Endothelial cell of umbilical vein (primary cell): ENCODE results near the gene PPFIA1. TPM values are rescaled to one million over a fixed set of nuclear protein-coding genes. Genes with fewer than 3 reads are reported as not detected.

ENCODE experiments used
- BruUV-seq: library from RNA; stranded (reverse); fragments of 400-500 nt; replicated peaks from 2 replicates; lab custom pipeline; 2021; lab: Mats Ljungman, UMichigan
- CTCF ChIA-PET: fragments of 300-600, 350-600 bp; sonication (Branson Sonifier 250); formaldehyde crosslinking; loops from one replicate; lab custom pipeline; 2021; ENCODE audit warnings: antibody characterized with exemption, inconsistent platforms; lab: Charles Lee
- POLR2A ChIA-PET: fragments of 300-600, 350-600 bp; sonication (Branson Sonifier 250); formaldehyde crosslinking; loops from one replicate; lab custom pipeline; 2021; ENCODE audit warnings: antibody characterized with exemption, inconsistent platforms; lab: Charles Lee
- DNase-seq: peaks from one replicate; pipeline ENCODE4 v3.0.0-alpha.2; 2011; ENCODE audit warnings: low read depth, low spot score
- FAIRE-seq: peaks from 2 replicates; lab custom pipeline; 2011; peaks lifted over from hg19 to GRCh38; lab: Jason Lieb, UNC
- H2AFZ ChIP-seq: 2 replicates; pipeline ENCODE4 v1.6.0; 2012; ENCODE audit warnings: low read depth, low read length, control low read depth, inconsistent platforms
- H3K27ac ChIP-seq: 2 replicates; pipeline ENCODE4 v1.5.1; 2011; ENCODE audit warnings: low read depth, mild to moderate bottlenecking, control low read depth, low read length, moderate library complexity; ENCODE audit not compliant: insufficient read depth
- H3K27me3 ChIP-seq, 2 experiments: 2 replicates each; pipeline versions ENCODE4 v1.6.0 to v1.6.1; 2011; ENCODE audit warnings: low read length in 2 of 2, mixed read lengths in 1 of 2; ENCODE audit not compliant: control insufficient read depth in 2 of 2, insufficient read depth in 2 of 2
- H3K36me3 ChIP-seq, 2 experiments: 2 replicates in 1 of 2; 3 replicates in 1 of 2; pipeline ENCODE4 v1.5.1; 2011; ENCODE audit warnings: low read length in 2 of 2, mild to moderate bottlenecking in 1 of 2, moderate library complexity in 1 of 2; ENCODE audit not compliant: control insufficient read depth in 2 of 2, insufficient read depth in 2 of 2; ENCODE audit errors: extremely low read depth in 1 of 2
- H3K4me1 ChIP-seq: 3 replicates; pipeline ENCODE4 v1.5.1; 2011; ENCODE audit warnings: mild to moderate bottlenecking, low read length; ENCODE audit not compliant: control insufficient read depth, insufficient read depth; ENCODE audit errors: extremely low read depth
- H3K4me2 ChIP-seq: 2 replicates; pipeline ENCODE4 v1.6.1; 2011; ENCODE audit warnings: low read length, control low read depth, mixed read lengths; ENCODE audit not compliant: insufficient read depth
- H3K4me3 ChIP-seq, 3 experiments: fragments of 200-600 bp in 1 of 3; sonication (generic), shearing (Covaris generic) in 1 of 3; replicated peaks in 1 of 3; 2 replicates each; pipeline ENCODE4 v1.5.1; 2011 to 2016; ENCODE audit warnings: control low read depth in 3 of 3, low read length in 3 of 3, mild to moderate bottlenecking in 2 of 3, inconsistent platforms in 1 of 3, low read depth in 1 of 3, moderate library complexity in 1 of 3; ENCODE audit not compliant: insufficient read depth in 1 of 3
- H3K79me2 ChIP-seq: 2 replicates; pipeline ENCODE4 v1.6.0; 2012; ENCODE audit warnings: low read length, inconsistent platforms; ENCODE audit not compliant: control insufficient read depth, insufficient read depth
- H3K9ac ChIP-seq: replicated peaks from 2 replicates; pipeline ENCODE3; 2011; ENCODE audit warnings: low read length, control low read depth; ENCODE audit not compliant: insufficient read depth; ENCODE audit errors: extremely low read depth
- H3K9me1 ChIP-seq: replicated peaks from 3 replicates; pipeline ENCODE4 v1.6.0; 2011; ENCODE audit warnings: mild to moderate bottlenecking, low read length; ENCODE audit not compliant: control insufficient read depth, insufficient read depth; ENCODE audit errors: extremely low read depth
- H3K9me3 ChIP-seq: replicated peaks from 2 replicates; pipeline ENCODE4 v1.5.1; 2012; ENCODE audit warnings: low read length, inconsistent platforms; ENCODE audit not compliant: control insufficient read depth, insufficient read depth
- H4K20me1 ChIP-seq: replicated peaks from 2 replicates; pipeline ENCODE3; 2011; ENCODE audit warnings: mild to moderate bottlenecking, low read length; ENCODE audit not compliant: control insufficient read depth, insufficient read depth; ENCODE audit errors: extremely low read depth
- EZH2 ChIP-seq: IDR thresholded peaks from 2 replicates; pipeline ENCODE4 v1.6.1; 2012; ENCODE audit warnings: borderline replicate concordance, low read depth, mild to moderate bottlenecking, moderate library complexity, low read length, inconsistent platforms; ENCODE audit not compliant: severe bottlenecking
- FOS ChIP-seq: IDR thresholded peaks from 2 replicates; pipeline ENCODE4 v1.6.1; 2011; ENCODE audit warnings: mild to moderate bottlenecking, low read length, moderate library complexity, borderline replicate concordance; ENCODE audit not compliant: insufficient read depth
- GATA2 ChIP-seq: IDR thresholded peaks from 2 replicates; pipeline ENCODE4 v1.7.0; 2011; ENCODE audit warnings: low read depth, mild to moderate bottlenecking, moderate library complexity, mixed read lengths, low read length; ENCODE audit not compliant: insufficient read length, insufficient read depth
- JUN ChIP-seq: IDR thresholded peaks from 2 replicates; pipeline ENCODE4 v1.6.1; 2011; ENCODE audit warnings: borderline replicate concordance, low read depth; ENCODE audit not compliant: insufficient read length, insufficient read depth
- MYC ChIP-seq: IDR thresholded peaks from one replicate; pipeline ENCODE4 v1.6.1; 2011; ENCODE audit warnings: mild to moderate bottlenecking, low read depth, low read length
- POLR2A ChIP-seq: IDR thresholded peaks from 2 replicates; pipeline ENCODE4 v1.6.1; 2012; ENCODE audit warnings: low read depth, mild to moderate bottlenecking, control low read depth, low read length
- POLR2AphosphoS5 ChIP-seq: IDR thresholded peaks from 2 replicates; pipeline ENCODE4 v1.6.1; 2012; ENCODE audit warnings: low read depth, mild to moderate bottlenecking, control low read depth, low read length, moderate library complexity; ENCODE audit not compliant: insufficient read depth
- dilution Hi-C: fragments of 300-500 bp; cut with MboI; formaldehyde crosslinking; loops from one replicate; pipeline ENCODE4 v1.15.0; 2019; ENCODE audit warnings: low sequenced_read_pairs; ENCODE audit not compliant: extremely low pct_ligation_motif_present
- intact Hi-C: fragments of 100-400 bp; cut with micrococcal nuclease; formaldehyde crosslinking; loops from one replicate; pipeline ENCODE4 v1.10.0; 2022
- polyA plus RNA-seq, 4 experiments: library from polyadenylated mRNA; depleted of rRNA in 3 of 4; stranded (reverse) in 3 of 4; unstranded in 1 of 4; fragments of >200 nt; gene quantifications; 2 replicates each; pipeline versions ENCODE4 v1.2.1 to v1.2.3, GENCODE V29; 2011 to 2012; ENCODE audit warnings: missing spikeins in 1 of 4
- total RNA-seq: library from RNA; stranded (reverse); gene quantifications from 2 replicates; pipeline ENCODE4 v1.2.3, GENCODE V29; 2021
- TF ChIP-seq, protein P1 (sequence below), 2 donors: IDR thresholded peaks; 1 replicate in 1 of 2; 2 replicates in 1 of 2; pipeline ENCODE4 v1.5.1; 2011; ENCODE audit warnings: low read length in 2 of 2, mild to moderate bottlenecking in 2 of 2, moderate library complexity in 2 of 2, control low read depth in 1 of 2, inconsistent platforms in 1 of 2, low read depth in 1 of 2; ENCODE audit not compliant: insufficient read depth in 1 of 2; ENCODE audit errors: extremely low read depth in 1 of 2
- TF ChIP-seq, protein P2 (sequence below): IDR thresholded peaks from 2 replicates; pipeline ENCODE4 v1.6.1; 2011; ENCODE audit not compliant: insufficient read depth, insufficient read length

The PPFIA1 gene
- total and polyA plus RNA-seq, 2 donors (not counting 3 experiments of a cell fraction or from before 2014, with no cell fraction given) = 44.3 to 60.9 TPM

DNA sequence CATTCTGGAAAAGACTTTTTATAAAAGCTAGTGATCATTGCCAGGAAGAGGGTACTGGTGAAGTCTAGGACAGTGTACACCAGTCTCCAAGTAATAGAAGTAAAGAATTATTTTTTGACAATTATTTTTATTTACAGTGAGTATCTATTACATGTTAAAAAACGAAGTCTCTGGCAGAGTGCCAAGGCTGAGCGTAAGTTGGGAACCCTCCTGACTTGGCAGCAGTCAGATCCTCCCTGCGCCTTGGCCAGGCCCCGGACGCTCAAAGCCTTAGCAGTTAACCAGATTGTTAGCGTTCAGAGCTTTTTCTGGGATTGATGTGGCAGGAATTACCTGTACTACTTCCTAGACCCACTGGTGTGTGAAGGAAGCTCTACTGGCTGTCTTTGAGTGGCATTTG, 89.7 kb downstream of the PPFIA1 start:
- dilution Hi-C loops = no loop called here
- Histone ChIP-seq H3K4me1 (no peaks in the 10 kb centered on the region), H3K36me3 (peaks cover 7 to 36% of the 10 kb centered on the region in 2 experiments), H3K79me2 (no peaks in the 10 kb centered on the region), H3K4me3 (no peak overlapping the region), H3K27me3 (no peaks in the 10 kb centered on the region), H3K4me2 (no peak overlapping the region), H2AFZ (no peak overlapping the region), H3K9ac (no peak overlapping the region), H4K20me1 (no peaks in the 10 kb centered on the region), H3K9me1 (no peaks in the 10 kb centered on the region), H3K9me3 (no peaks in the 10 kb centered on the region), H3K27ac (no peak overlapping the region)
- POLR2A ChIA-PET = no interaction called here
- CTCF ChIA-PET = no interaction called here
- DNase-seq (no peak), FAIRE-seq (no peak)
- BruUV-seq = no TSS peak
- no peak for TF ChIP-seq JUN
- TF ChIP-seq, protein P1, sequence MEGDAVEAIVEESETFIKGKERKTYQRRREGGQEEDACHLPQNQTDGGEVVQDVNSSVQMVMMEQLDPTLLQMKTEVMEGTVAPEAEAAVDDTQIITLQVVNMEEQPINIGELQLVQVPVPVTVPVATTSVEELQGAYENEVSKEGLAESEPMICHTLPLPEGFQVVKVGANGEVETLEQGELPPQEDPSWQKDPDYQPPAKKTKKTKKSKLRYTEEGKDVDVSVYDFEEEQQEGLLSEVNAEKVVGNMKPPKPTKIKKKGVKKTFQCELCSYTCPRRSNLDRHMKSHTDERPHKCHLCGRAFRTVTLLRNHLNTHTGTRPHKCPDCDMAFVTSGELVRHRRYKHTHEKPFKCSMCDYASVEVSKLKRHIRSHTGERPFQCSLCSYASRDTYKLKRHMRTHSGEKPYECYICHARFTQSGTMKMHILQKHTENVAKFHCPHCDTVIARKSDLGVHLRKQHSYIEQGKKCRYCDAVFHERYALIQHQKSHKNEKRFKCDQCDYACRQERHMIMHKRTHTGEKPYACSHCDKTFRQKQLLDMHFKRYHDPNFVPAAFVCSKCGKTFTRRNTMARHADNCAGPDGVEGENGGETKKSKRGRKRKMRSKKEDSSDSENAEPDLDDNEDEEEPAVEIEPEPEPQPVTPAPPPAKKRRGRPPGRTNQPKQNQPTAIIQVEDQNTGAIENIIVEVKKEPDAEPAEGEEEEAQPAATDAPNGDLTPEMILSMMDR (IDR thresholded peaks at IDR 0.05; ENCODE audit: extremely low read depth in 1 of 2, insufficient read depth in 1 of 2, low read depth in 1 of 2, low read length in 2 of 2) = no peak
- TF ChIP-seq, protein P2, sequence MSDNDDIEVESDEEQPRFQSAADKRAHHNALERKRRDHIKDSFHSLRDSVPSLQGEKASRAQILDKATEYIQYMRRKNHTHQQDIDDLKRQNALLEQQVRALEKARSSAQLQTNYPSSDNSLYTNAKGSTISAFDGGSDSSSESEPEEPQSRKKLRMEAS = no peak
- no peak for TF ChIP-seq EZH2
- no peak for TF ChIP-seq MYC
- TF ChIP-seq GATA2 = no peak
- no peak for TF ChIP-seq FOS
- no peak for TF ChIP-seq POLR2A
- TF ChIP-seq POLR2AphosphoS5 = no peak
- intact Hi-C loops = no loop called here
